Metanephros (tissue), 1 donor: ENCODE data around the gene ENTREP1. TPM values are rescaled to one million over a fixed set of nuclear protein-coding genes. Genes with fewer than 3 reads are reported as not detected.

Experiments
- total RNA-seq: library from RNA; depleted of rRNA; stranded (reverse); fragments of >200 nt; gene quantifications from one replicate; pipeline ENCODE4 v1.2.3, GENCODE V29; 2014

Gene ENTREP1, protein sequence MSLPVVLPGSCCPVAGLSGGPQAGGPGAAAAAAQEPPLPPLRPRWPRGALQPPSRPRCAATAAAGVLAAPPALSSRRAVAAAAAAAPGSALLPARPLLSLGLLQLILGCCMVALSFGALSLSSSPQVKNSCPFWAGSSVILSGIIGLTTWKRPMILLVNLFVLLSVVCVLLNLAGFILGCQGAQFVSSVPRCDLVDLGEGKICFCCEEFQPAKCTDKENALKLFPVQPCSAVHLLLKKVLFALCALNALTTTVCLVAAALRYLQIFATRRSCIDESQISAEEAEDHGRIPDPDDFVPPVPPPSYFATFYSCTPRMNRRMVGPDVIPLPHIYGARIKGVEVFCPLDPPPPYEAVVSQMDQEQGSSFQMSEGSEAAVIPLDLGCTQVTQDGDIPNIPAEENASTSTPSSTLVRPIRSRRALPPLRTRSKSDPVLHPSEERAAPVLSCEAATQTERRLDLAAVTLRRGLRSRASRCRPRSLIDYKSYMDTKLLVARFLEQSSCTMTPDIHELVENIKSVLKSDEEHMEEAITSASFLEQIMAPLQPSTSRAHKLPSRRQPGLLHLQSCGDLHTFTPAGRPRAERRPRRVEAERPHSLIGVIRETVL
- 6.5 TPM for total RNA-seq

GRCh38 chr9:69324549-69325401 lies at the start of gene ENTREP1:
TSS of gene ENTREP1 (plus strand) at chr9:69325215. CDS start at chr9:69325310, 95 bp downstream.

Other genes with a start within 250 kb of the ENTREP1 start
- 76.6 TPM for gene TJP2, start 150.9 kb upstream of the ENTREP1 start, total RNA-seq